ENCODE results near the gene SLITRK5. TPM values are rescaled to one million over a fixed set of nuclear protein-coding genes. Genes with fewer than 3 reads are reported as not detected.

SLITRK5 gene
- total RNA-seq, 1 experiment from 2014 or later = 0.09 TPM

DNA sequence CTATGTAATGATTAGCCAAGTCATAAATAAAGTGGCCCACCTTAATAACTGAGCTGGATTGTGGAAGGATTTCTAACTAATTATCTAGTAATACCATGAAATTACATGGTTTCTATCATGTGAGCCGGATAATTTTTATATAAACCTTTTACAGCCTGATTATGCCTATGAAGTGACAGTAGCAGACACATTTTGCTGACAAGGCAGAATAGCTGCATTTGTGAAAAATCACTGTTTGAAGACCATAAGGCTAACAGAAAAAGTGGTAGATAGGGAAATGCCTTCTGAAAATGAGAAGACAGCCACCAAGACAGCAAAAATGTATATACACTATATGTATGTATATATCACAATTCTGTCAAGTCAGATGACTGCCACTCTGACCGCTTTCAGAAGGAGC lies 27.1 kb downstream of the SLITRK5 start:
- Histone ChIP-seq H3K27ac (ENCODE audit: insufficient read length, low read depth, low read length) (no peak overlapping the region), H3K4me2 (ENCODE audit: insufficient read depth, insufficient read length, low read length) (no peak overlapping the region), H3K18ac (ENCODE audit: insufficient read length, low read depth, low read length) (no peak overlapping the region), H4K8ac (replicated peaks; ENCODE audit: insufficient read length, low read depth, low read length) (no peak overlapping the region), H2BK5ac (ENCODE audit: insufficient read length, low read length) (no peak overlapping the region), H3K23ac (ENCODE audit: insufficient read length, low read depth, low read length) (no peak overlapping the region), H2AK5ac (ENCODE audit: insufficient read length, low read length) (no peak overlapping the region), H2BK12ac (ENCODE audit: insufficient read length, low read depth, low read length) (no peak overlapping the region), H4K20me1 (ENCODE audit: control insufficient read depth, insufficient read depth, insufficient read length) (no peaks in the 10 kb centered on the region), H3K4me1 (ENCODE audit: insufficient read depth, low read length) (no peaks in the 10 kb centered on the region), H2BK120ac (ENCODE audit: low read depth, low read length, poor library complexity, severe bottlenecking) (no peak overlapping the region), H3K79me1 (ENCODE audit: insufficient read depth, low read depth, low read length, poor library complexity, severe bottlenecking) (no peaks in the 10 kb centered on the region), H3K56ac (ENCODE audit: insufficient read length, low read depth, low read length) (no peak overlapping the region), H3T11ph (ENCODE audit: low read length) (no peak overlapping the region), H2AFZ (ENCODE audit: low read length) (no peak overlapping the region), H3K9ac (ENCODE audit: extremely low read depth, insufficient read length, low read length) (no peak overlapping the region), H4K5ac (ENCODE audit: insufficient read length, low read depth, low read length) (no peak overlapping the region), H3K14ac (ENCODE audit: insufficient read depth, low read length) (no peak overlapping the region), H2BK15ac (ENCODE audit: low read depth, low read length) (no peak overlapping the region), H4K91ac (ENCODE audit: insufficient read length, low read depth, low read length) (no peak overlapping the region), H3K23me2 (ENCODE audit: insufficient read length, low read depth, low read length, poor library complexity, severe bottlenecking) (no peaks in the 10 kb centered on the region), H2BK20ac (ENCODE audit: low read depth, low read length, poor library complexity, severe bottlenecking) (no peak overlapping the region), H3K79me2 (ENCODE audit: insufficient read depth, low read length) (no peaks in the 10 kb centered on the region), H3K27me3 (ENCODE audit: insufficient read depth, low read length) (no peaks in the 10 kb centered on the region), H3K4ac (ENCODE audit: low read depth, low read length) (no peak overlapping the region), H3K9me3 (ENCODE audit: control insufficient read depth, low read depth, low read length) (no peaks in the 10 kb centered on the region)
- H3K4me3 Mint-ChIP-seq = no peak overlapping the region
- H3K4me1 Mint-ChIP-seq = no peaks in the 10 kb centered on the region
- no peaks in the 10 kb centered on the region; a peak in 1 of 7 replicates for H3K36me3 Mint-ChIP-seq (ENCODE audit: insufficient read depth in 1 of 3, low read depth in 3 of 3)
- H3K27me3 Mint-ChIP-seq (ENCODE audit: low read depth) = no peaks in the 10 kb centered on the region
- H3K27ac Mint-ChIP-seq = no peak overlapping the region
- no peaks in the 10 kb centered on the region for H3K9me3 Mint-ChIP-seq
- no peak for DNase-seq
- no CpG with 5 or more reads among the region's 2 CpGs for WGBS (ENCODE audit: extremely low coverage, insufficient read length, low lambda C conversion rate)
- TF ChIP-seq, protein P1, sequence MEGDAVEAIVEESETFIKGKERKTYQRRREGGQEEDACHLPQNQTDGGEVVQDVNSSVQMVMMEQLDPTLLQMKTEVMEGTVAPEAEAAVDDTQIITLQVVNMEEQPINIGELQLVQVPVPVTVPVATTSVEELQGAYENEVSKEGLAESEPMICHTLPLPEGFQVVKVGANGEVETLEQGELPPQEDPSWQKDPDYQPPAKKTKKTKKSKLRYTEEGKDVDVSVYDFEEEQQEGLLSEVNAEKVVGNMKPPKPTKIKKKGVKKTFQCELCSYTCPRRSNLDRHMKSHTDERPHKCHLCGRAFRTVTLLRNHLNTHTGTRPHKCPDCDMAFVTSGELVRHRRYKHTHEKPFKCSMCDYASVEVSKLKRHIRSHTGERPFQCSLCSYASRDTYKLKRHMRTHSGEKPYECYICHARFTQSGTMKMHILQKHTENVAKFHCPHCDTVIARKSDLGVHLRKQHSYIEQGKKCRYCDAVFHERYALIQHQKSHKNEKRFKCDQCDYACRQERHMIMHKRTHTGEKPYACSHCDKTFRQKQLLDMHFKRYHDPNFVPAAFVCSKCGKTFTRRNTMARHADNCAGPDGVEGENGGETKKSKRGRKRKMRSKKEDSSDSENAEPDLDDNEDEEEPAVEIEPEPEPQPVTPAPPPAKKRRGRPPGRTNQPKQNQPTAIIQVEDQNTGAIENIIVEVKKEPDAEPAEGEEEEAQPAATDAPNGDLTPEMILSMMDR (conservative IDR thresholded peaks at IDR 0.05) = no peak

Measured in H9 (cell line).